AG20443 (cell line): ENCODE measurements around the gene TK2.

ENCODE experiments used
- DNase-seq: peaks from one replicate; pipeline ENCODE4 v3.0.0; 2012; ENCODE audit warnings: low spot score, mixed read lengths

Gene TK2

GRCh38 chr16:66483689-66484452, 66.1 kb downstream of the TK2 start:
- peak; percentile 90 for DNase-seq

GRCh38 chr16:66481943-66482390, 68.0 kb downstream of the TK2 start:
- no peak for DNase-seq

- DNase-seq: no peak
Observed at GRCh38 chr16:66481081-66481942, 68.6 kb downstream of the TK2 start.

- DNase-seq: no peak
Observed at GRCh38 chr16:66480265-66481080, 69.4 kb downstream of the TK2 start.

GRCh38 chr16:66479661-66480264, 70.2 kb downstream of the TK2 start:
- DNase-seq: no peak

GRCh38 chr16:66478733-66479511, 71.0 kb downstream of the TK2 start:
- peak; percentile 86 for DNase-seq

GRCh38 chr16:66477028-66477515, 72.8 kb downstream of the TK2 start:
- DNase-seq: no peak

- peak; percentile 25 for DNase-seq
Observed at GRCh38 chr16:66476328-66477027, 73.4 kb downstream of the TK2 start.

- DNase-seq: no peak
Observed at GRCh38 chr16:66475232-66475631, 74.7 kb downstream of the TK2 start.

GRCh38 chr16:66474750-66475199, 75.1 kb downstream of the TK2 start:
- DNase-seq: no peak

- no peak for DNase-seq
Observed at GRCh38 chr16:66473654-66474519, 76.0 kb downstream of the TK2 start.

GRCh38 chr16:66473051-66473571, 76.8 kb downstream of the TK2 start:
- no peak for DNase-seq

GRCh38 chr16:66471716-66472393, 78.1 kb downstream of the TK2 start:
- no peak for DNase-seq

- DNase-seq: no peak
Observed at GRCh38 chr16:66471264-66471663, 78.7 kb downstream of the TK2 start.

- DNase-seq: no peak
Observed at GRCh38 chr16:66470556-66470955, 79.4 kb downstream of the TK2 start.

GRCh38 chr16:66469947-66470546, 79.9 kb downstream of the TK2 start:
- DNase-seq: no peak

- no peak for DNase-seq
Observed at GRCh38 chr16:66469291-66469946, 80.5 kb downstream of the TK2 start.
